Fibroblast of the aortic adventitia (primary cell): ENCODE results near the gene AOPEP. TPM values are rescaled to one million over a fixed set of nuclear protein-coding genes. Genes with fewer than 3 reads are reported as not detected.

Experiments used
- DNase-seq: peaks from one replicate; pipeline ENCODE4 v3.0.0-alpha.2; 2010; ENCODE audit warnings: low read depth
- H3K4me3 ChIP-seq: 2 replicates; pipeline ENCODE4 v1.5.1; 2011; ENCODE audit warnings: low read depth, mild to moderate bottlenecking, control low read depth, low read length, moderate library complexity
- total RNA-seq: library from RNA; depleted of rRNA; stranded (reverse); fragments of >200 nt; gene quantifications from 2 replicates; pipeline ENCODE4 v1.2.3, GENCODE V29; 2012; ENCODE audit warnings: low replicate concordance
- TF ChIP-seq, protein P1 (sequence below): IDR thresholded peaks from 2 replicates; pipeline ENCODE4 v1.5.1; 2011; ENCODE audit warnings: mild to moderate bottlenecking, low read length, control low read depth, inconsistent platforms; ENCODE audit not compliant: insufficient read depth

The AOPEP gene
- total RNA-seq, 1 donor = 39.7 TPM

DNA sequence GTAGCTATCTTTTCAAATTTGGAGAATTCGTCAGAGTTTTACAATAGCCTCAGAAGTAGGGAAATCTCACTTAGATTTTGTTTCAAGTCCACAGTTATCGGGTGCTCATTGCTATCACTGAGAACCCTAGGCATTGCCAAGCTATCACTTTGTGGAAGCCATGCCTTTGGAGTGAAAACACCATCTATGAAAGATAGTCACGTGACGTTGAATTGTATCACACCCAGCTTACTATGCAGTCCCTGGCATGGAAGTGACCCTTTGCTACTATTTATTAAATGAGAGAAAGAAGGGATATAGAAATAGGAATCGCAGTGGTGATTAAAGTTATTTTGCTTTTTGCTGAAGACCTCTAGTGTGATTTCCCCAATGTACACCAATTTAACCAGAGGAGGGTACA is 97.2 kb downstream of the AOPEP start:
- no peak for DNase-seq
- no peak overlapping the region for H3K4me3 ChIP-seq
- TF ChIP-seq, protein P1, sequence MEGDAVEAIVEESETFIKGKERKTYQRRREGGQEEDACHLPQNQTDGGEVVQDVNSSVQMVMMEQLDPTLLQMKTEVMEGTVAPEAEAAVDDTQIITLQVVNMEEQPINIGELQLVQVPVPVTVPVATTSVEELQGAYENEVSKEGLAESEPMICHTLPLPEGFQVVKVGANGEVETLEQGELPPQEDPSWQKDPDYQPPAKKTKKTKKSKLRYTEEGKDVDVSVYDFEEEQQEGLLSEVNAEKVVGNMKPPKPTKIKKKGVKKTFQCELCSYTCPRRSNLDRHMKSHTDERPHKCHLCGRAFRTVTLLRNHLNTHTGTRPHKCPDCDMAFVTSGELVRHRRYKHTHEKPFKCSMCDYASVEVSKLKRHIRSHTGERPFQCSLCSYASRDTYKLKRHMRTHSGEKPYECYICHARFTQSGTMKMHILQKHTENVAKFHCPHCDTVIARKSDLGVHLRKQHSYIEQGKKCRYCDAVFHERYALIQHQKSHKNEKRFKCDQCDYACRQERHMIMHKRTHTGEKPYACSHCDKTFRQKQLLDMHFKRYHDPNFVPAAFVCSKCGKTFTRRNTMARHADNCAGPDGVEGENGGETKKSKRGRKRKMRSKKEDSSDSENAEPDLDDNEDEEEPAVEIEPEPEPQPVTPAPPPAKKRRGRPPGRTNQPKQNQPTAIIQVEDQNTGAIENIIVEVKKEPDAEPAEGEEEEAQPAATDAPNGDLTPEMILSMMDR = no peak

DNA sequence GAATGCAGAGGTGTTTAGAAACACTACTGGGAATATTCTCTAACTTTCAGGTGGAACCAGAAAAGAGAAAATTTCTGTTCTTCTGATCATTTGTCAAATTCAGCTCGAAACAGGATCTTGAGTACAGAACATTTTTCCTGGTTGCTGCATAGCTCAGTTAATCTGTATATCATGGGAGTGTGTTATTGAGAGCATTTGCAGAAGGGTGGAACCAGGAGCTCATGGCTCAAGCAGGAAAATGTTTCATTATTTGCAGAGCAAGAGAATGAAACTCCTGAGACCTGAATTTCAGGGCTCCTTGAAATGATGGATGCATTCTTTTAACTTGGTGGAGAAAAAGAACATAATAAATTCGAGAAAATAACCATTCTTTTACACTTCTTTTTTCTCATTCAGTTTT is 97.9 kb downstream of the AOPEP start:
- H3K4me3 ChIP-seq = no peak overlapping the region
- DNase-seq = no peak
- TF ChIP-seq, protein P1 = no peak

DNA sequence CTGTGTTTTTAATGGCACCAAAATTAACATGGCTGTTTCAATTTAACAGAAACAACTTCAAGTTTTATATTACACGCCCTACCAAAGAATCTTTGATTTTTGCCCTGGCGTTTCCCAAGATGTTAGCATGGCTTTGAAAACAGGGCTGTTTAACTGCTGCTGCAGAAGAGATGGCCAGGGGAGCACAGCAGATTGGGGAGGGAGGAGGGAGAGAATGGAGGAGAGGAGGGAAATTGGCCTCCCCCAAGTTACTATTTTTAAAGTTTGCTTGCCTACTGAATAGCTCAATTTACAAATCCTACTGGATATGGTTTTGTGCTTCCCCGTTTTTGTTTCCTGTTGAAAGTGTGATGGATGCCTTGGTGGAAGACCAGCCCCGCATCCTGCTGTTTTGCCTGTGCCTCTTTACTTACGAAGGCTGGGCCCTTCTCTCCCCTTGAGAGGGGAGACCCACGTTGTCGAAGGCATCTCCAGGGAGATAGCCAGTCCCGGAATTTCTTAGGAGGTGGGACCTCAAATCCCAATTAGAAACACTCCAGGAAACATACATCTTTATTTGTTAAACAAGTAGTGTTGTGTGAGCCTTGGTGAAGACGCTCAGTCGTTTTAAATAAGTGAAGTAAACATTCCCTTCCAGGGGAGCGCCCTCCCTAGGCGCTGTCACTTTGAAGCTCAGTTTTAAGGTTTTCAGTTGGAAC is 98.6 kb downstream of the AOPEP start:
- no peak overlapping the region for H3K4me3 ChIP-seq
- no peak for DNase-seq
- TF ChIP-seq, protein P1 = no peak

DNA sequence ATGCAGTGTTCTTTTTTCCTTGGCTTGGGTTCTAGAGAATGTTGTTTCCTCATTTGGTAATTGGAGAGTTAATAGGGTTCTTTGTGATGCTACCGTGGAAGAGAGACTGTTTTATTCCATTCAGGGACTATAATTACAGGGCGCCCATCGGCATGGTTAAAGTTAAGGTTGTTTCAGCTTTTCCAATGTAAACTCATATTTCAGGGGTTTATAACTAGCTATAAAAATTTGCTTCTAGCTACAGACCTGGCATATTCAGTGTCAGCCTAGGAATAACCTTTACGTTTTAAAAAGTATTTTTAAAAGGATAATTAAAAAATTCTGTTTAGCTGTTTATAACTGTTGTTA is 99.1 kb downstream of the AOPEP start:
- TF ChIP-seq, protein P1 = no peak
- H3K4me3 ChIP-seq = no peak overlapping the region
- DNase-seq = no peak

DNA sequence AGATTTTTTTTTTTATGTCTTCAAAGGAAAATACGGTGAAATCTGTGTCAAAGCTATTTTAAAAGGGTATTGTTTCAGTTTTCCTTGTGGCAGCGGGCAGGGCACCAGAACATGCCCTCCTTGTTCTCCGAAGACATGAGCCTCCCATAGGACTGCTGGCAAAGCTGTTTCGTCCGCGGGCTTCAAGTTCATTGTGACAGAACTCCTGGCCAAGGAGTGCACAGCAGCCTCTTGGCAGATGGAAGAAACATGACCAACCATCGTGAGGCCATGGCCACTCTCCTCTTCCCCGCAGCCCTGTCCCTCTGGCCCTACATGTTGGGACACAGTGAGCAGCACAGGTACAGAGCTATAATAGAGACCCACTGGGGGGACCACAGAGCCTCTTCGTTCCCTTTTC is 99.5 kb downstream of the AOPEP start:
- DNase-seq = no peak
- H3K4me3 ChIP-seq = no peak overlapping the region
- TF ChIP-seq, protein P1 = no peak

DNA sequence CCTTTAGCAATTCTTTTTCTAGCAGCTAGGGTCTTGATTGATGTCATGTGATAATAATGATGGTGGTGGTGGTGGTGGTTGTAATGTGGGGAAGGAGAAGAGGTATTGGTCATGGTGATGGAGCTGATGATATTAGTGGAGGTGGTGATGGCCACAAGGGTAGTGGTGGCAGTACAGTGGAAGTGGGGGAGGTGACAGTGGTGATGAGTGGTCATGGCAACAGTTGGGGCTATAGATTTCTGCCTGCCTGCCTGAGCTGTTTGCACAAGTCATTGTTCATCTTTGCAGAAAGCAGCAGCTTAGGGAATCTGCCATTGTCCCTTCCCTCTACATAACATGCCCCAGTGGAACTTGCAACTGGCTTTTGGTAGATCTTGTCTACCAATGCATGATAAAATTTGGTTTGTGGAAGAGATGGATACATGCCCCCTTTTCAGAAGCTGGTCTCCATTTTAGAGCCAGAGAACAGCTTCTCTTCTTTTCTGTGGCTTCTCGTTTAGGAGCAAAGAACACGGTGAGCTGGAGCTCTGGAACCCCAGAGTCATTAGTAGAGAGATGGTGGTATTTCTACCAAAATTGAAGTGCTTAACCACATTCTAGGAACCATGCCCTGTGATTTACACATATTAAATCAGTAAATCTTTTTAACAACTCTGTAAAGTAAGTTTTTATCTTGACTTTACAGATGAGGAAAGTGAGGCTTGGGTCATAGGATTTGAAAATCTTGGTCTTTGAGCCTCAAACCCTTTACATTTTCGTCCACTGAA is 100.3 kb downstream of the AOPEP start:
- TF ChIP-seq, protein P1 = no peak
- DNase-seq = no peak
- H3K4me3 ChIP-seq = no peak overlapping the region
